ENCODE data around the gene PROM1. TPM values are rescaled to one million over a fixed set of nuclear protein-coding genes. Genes with fewer than 3 reads are reported as not detected.

The PROM1 gene
- total RNA-seq, 2 experiments from 2014 or later, result not detected

DNA sequence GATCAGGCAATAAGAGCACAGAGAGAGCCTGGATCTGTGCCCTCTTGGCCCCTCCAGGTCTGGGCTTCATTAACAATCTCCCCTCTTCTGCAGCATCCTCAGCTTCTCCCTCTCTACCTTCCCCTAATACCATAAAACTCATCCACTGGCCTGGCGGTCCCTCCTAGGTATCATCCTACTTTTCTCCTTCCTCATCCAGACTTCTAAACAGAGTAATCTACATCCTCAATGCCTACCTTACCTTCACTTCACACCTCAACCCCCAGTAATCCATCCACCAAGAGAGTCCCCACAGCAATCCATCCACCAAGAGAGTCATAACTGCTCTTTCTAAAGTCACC lies 162.3 kb downstream of the PROM1 start:
- Mint-ChIP-seq H3K27me3 (peaks cover 9% of the 10 kb centered on the region), H3K27ac (no peak overlapping the region), H3K4me3 (no peak overlapping the region), H3K4me1 (ENCODE audit: low read depth) (no peaks in the 10 kb centered on the region), H3K9me3 (no peaks in the 10 kb centered on the region), H3K36me3 (no peaks in the 10 kb centered on the region)
- ChIA-PET CTCF (interaction anchor here (2.0 kb wide), 1 partner anchor 116 kb away, joined by 5 read pairs; no protein-coding TSS in a partner anchor), POLR2A (no interaction called here)
- no peak for DNase-seq
- intact Hi-C loops (cut with micrococcal nuclease), result no loop called here

DNA sequence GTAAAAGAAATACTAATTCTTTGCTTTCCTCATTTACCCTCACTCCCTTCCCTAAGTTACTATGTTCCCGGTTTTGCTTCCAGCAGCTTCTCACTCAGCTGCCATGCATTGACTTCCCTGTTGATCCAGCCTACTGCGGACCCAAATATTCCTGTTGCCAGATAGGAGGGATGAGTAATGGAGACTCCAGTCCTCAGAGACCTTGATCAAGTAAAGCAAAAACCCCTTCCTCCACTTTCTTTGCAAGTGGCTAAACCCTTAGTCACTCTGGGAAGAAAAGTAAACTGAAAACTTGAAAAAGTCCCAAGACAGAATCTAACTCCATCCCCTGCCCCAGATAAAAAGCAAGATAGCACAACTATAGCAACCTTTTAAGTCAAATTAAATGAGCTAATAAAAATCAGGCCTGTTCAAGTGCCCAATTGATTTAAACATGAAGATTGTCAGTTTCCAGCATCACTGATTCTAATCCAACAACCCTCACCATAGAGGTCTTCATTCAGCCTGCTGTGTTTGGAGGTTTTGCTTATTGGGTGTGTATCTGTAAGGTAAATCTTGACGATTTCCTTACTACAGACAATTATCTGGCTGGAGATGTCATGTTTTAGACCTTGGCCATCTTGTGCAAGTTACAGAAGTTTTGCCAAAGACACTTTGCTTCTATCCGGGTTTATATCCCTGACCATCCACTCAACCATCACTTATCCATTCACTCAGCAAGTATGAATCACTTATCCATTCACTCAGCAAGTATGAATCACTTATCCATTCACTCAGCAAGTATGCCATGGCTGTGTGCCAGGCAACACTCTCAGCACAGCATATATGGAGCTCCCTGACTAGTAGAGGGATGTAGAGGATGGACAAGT lies 162.9 kb downstream of the PROM1 start:
- H3K4me3 Mint-ChIP-seq, result no peak overlapping the region
- H3K27me3 Mint-ChIP-seq, result peaks cover 9% of the 10 kb centered on the region
- intact Hi-C loops (cut with micrococcal nuclease), result no loop called here
- peak; percentile 27 for DNase-seq
- ChIA-PET CTCF (interaction anchor here (2.0 kb wide), 1 partner anchor 115 kb away, joined by 5 read pairs; no protein-coding TSS in a partner anchor), POLR2A (no interaction called here)
- H3K27ac Mint-ChIP-seq, result no peak overlapping the region
- H3K4me1 Mint-ChIP-seq (ENCODE audit: low read depth), result no peaks in the 10 kb centered on the region
- H3K36me3 Mint-ChIP-seq, result no peaks in the 10 kb centered on the region
- no peaks in the 10 kb centered on the region for H3K9me3 Mint-ChIP-seq

DNA sequence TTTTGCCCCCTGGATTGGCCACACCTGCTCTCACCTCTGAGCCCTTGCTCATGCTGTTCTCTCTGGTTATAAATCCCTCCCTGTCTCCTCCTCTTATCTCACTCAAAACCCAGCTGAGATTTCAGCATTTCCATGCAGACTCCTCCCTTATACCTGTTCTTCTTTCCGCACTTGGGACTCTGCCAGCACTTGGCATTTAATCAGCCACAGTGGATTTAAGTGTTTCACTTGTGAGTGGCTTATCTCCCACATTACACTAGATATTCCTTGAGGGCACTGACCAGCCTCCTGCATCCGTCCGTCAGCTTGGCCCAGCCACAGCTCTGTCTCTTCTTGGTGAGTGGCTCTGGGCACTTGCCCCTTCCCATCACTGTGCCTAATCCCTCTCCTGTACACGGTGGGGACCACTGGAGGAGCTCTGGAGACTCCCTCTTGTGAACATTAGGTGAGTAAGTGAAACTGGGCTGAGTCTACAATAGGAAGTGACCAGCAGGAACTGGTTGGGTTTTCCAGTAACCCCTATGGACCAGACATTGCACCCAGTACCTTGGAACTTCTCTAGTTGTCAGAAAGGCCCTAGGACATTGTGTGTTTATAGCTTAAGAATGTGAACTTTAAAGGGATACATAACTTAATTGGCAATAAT lies 165.2 kb downstream of the PROM1 start:
- H3K27me3 Mint-ChIP-seq, result peaks cover 9% of the 10 kb centered on the region
- ChIA-PET POLR2A (no interaction called here), CTCF (interaction anchor here (1.0 to 1.1 kb wide), 2 partner anchors 37 to 112 kb away, joined by 3 to 5 read pairs; no protein-coding TSS in a partner anchor)
- H3K4me3 Mint-ChIP-seq, result no peak overlapping the region
- H3K27ac Mint-ChIP-seq, result no peak overlapping the region
- H3K9me3 Mint-ChIP-seq, result no peaks in the 10 kb centered on the region
- no peaks in the 10 kb centered on the region for H3K4me1 Mint-ChIP-seq (ENCODE audit: low read depth)
- DNase-seq, result no peak
- H3K36me3 Mint-ChIP-seq, result no peaks in the 10 kb centered on the region
- intact Hi-C loops (cut with micrococcal nuclease), result no loop called here

Other genes with a start within 250 kb of the PROM1 start
- not detected for gene FGFBP1, start 145.3 kb downstream of the PROM1 start, total RNA-seq
- under 1 TPM; 0.43 to 0.51 TPM for gene FGFBP2, start 120.8 kb downstream of the PROM1 start, total RNA-seq
- 10 to 100 TPM; 35.6 TPM for gene TAPT1, start 142.4 kb upstream of the PROM1 start, total RNA-seq

Data from activated CD4-positive, alpha-beta memory T cell treated with anti-CD3 and anti-CD28 coated beads for 36 hours (primary cell).